ENCODE data around the gene DSCAML1.

DNA sequence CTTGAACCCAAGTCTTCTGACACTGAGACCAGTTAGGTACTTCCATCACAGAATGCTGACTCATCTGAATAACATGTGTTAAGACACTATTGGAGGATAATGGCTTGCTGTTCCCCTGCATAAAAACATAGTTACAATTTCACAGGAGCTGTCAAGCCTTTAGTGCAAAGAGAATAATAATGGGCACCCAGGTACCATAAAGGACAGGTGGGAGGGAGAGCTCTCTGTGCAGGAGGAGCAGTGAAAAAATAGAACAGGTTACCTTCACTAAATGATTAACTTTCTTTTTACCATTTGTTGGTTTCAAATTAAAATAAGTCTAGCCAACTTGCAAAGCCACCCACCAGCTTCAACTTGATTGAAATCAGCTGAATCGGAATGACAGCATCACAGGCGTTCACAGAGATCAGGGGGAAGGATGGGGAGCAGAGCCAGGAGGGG lies 173.2 kb downstream of the DSCAML1 start:
- TF ChIP-seq EZH2 (IDR thresholded peaks at IDR 0.05; ENCODE audit: insufficient read depth, poor library complexity, severe bottlenecking) (no peak), EZH2phosphoT487 (IDR thresholded peaks at IDR 0.05; ENCODE audit: insufficient read depth, low read depth) (no peak)
